ENCODE data around the gene ITPR3. TPM values are rescaled to one million over a fixed set of nuclear protein-coding genes. Genes with fewer than 3 reads are reported as not detected.
A peak's percentile ranks its signal among the peaks of the same experiment; 100 is the strongest.

Gene ITPR3
- total and polyA plus RNA-seq, 2 donors from 2014 or later: 4.2 to 86.3 TPM

DNA sequence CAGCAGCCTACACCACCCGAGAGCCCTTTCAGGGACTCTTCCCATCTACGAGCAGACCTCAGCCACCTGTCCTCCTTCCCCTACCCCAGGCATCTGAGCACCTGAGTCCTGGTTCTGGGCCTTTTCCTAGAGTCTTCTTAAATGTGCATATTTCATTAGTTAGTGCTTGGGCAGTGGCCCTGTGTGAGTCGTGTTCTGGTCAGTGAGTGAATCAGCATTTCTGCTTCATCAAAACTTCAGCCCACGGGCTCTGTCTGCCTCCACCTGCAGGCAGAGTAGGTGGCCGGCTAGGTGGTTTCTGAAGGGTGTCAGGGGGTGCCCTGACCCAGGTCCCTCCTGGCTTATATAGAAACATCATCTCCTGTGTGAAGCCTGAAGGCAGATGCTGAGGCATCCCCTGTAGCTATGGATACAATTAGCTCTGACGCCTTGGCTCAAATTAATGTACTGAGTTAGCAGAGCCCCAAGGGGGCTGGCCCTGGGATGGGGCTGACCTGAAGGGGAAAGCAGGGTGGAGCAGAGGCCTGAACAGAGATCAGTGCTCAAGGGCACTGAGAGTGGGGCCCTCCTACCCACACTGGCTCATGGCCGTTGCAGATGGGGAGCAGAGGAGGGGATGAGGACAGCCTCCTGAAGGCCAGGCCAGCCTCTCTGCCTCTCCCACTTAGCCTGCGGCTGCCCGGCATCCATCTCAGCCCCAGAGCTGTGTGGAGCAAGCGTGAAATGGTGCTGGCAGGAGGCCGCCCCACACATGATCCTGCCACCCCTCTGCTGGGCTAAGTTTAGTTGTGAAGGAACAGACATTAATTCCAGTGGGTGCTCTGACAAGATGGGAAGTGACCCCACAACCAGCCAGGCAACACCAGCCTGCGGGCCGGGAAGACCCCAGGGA, 111.9 kb downstream of the ITPR3 start:
- no peak overlapping the region for H3K9ac ChIP-seq (ENCODE audit: low read length in 3 of 3)
- TF ChIP-seq, protein P1, sequence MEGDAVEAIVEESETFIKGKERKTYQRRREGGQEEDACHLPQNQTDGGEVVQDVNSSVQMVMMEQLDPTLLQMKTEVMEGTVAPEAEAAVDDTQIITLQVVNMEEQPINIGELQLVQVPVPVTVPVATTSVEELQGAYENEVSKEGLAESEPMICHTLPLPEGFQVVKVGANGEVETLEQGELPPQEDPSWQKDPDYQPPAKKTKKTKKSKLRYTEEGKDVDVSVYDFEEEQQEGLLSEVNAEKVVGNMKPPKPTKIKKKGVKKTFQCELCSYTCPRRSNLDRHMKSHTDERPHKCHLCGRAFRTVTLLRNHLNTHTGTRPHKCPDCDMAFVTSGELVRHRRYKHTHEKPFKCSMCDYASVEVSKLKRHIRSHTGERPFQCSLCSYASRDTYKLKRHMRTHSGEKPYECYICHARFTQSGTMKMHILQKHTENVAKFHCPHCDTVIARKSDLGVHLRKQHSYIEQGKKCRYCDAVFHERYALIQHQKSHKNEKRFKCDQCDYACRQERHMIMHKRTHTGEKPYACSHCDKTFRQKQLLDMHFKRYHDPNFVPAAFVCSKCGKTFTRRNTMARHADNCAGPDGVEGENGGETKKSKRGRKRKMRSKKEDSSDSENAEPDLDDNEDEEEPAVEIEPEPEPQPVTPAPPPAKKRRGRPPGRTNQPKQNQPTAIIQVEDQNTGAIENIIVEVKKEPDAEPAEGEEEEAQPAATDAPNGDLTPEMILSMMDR (IDR thresholded peaks at IDR 0.05; ENCODE audit: borderline replicate concordance, extremely low read depth, insufficient read depth): no peak
- intact Hi-C loops (cut with DNase I): no loop called here
- FAIRE-seq (no peak), DNase-seq (no peak)
- no peaks in the 10 kb centered on the region for H3K27me3 ChIP-seq (ENCODE audit: control insufficient read depth, insufficient read depth, low read length)
- H3K27ac ChIP-seq (ENCODE audit: low read depth in 2 of 2, low read length in 2 of 2): no peak overlapping the region
- H3K4me3 ChIP-seq (ENCODE audit: low read length in 3 of 3): no peak overlapping the region
- H3K36me3 ChIP-seq (ENCODE audit: control insufficient read depth in 2 of 3, insufficient read depth in 3 of 3, low read length in 3 of 3): no peaks in the 10 kb centered on the region
- peaks cover 0 to 3% (median 0%) of the 10 kb centered on the region in 3 donors for H3K4me1 ChIP-seq (ENCODE audit: control insufficient read depth in 2 of 3, insufficient read depth in 2 of 3, low read depth in 1 of 3, low read length in 3 of 3)
- no peaks in the 10 kb centered on the region for H3K9me3 ChIP-seq (ENCODE audit: control insufficient read depth in 2 of 3, insufficient read depth in 1 of 3, low read length in 3 of 3)

- H3K27ac ChIP-seq (ENCODE audit: low read depth in 2 of 2, low read length in 2 of 2): no peak overlapping the region
- no peaks in the 10 kb centered on the region for H3K9me3 ChIP-seq (ENCODE audit: control insufficient read depth in 2 of 3, insufficient read depth in 1 of 3, low read length in 3 of 3)
- FAIRE-seq (no peak), DNase-seq (peak in 1 of 5 donors; percentile 58)
- intact Hi-C loops (cut with DNase I): no loop called here
- no peak overlapping the region for H3K4me3 ChIP-seq (ENCODE audit: low read length in 3 of 3)
- TF ChIP-seq, protein P1 (IDR thresholded peaks at IDR 0.05; ENCODE audit: borderline replicate concordance, extremely low read depth, insufficient read depth): no peak
- H3K9ac ChIP-seq (ENCODE audit: low read length in 3 of 3): no peak overlapping the region
- H3K27me3 ChIP-seq (ENCODE audit: control insufficient read depth, insufficient read depth, low read length): no peaks in the 10 kb centered on the region
- peaks cover 0 to 3% (median 0%) of the 10 kb centered on the region in 3 donors for H3K4me1 ChIP-seq (ENCODE audit: control insufficient read depth in 2 of 3, insufficient read depth in 2 of 3, low read depth in 1 of 3, low read length in 3 of 3)
- H3K36me3 ChIP-seq (ENCODE audit: control insufficient read depth in 2 of 3, insufficient read depth in 3 of 3, low read length in 3 of 3): no peaks in the 10 kb centered on the region
These were observed 112.5 kb downstream of the ITPR3 start for GRCh38 chr6:33733709-33734007.

DNA sequence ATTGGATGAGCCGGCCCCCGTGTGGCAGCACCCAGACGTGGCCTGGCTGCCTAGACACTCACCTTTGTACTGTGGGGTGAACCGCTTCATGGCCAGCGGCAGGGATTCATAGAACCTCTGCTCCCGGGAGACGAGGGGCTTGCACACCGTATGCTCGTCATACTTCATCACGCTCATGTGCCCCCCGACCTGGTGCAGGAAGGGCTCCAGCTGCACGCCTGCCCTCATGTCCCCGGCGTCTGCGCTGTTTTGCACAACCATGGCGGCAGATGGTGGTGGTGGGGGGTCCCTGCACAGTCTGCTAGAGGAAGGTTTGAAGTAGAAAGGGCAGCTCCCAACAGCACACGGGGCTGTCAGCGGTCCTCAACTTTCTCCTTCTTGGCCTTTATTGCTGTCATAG, 114.1 kb downstream of the ITPR3 start:
- intact Hi-C loops (cut with DNase I): no loop called here
- TF ChIP-seq, protein P1 (IDR thresholded peaks at IDR 0.05; ENCODE audit: borderline replicate concordance, extremely low read depth, insufficient read depth): no peak
- FAIRE-seq: no peak

More for the DNA sequence above, 114.1 kb downstream of the ITPR3 start:
- Histone ChIP-seq H3K4me1 (ENCODE audit: control insufficient read depth in 2 of 3, insufficient read depth in 2 of 3, low read depth in 1 of 3, low read length in 3 of 3) (peaks cover 0 to 3% (median 0%) of the 10 kb centered on the region in 3 donors), H3K4me3 (ENCODE audit: low read length in 3 of 3) (no peak overlapping the region), H3K36me3 (ENCODE audit: control insufficient read depth in 2 of 3, insufficient read depth in 3 of 3, low read length in 3 of 3) (no peaks in the 10 kb centered on the region), H3K27ac (ENCODE audit: low read depth in 2 of 2, low read length in 2 of 2) (no peak overlapping the region), H3K27me3 (ENCODE audit: control insufficient read depth, insufficient read depth, low read length) (no peaks in the 10 kb centered on the region), H3K9me3 (ENCODE audit: control insufficient read depth in 2 of 3, insufficient read depth in 1 of 3, low read length in 3 of 3) (no peaks in the 10 kb centered on the region), H3K9ac (ENCODE audit: low read length in 3 of 3) (no peak overlapping the region)
- no peak for DNase-seq

Measured in kidney (tissue), 14 donors.